ENCODE data around the gene EFHD1. TPM values are rescaled to one million over a fixed set of nuclear protein-coding genes. Genes with fewer than 3 reads are reported as not detected.

EFHD1 gene
- total RNA-seq, 1 donor from 2014 or later: 142 TPM

GRCh38 chr2:232662486-232663260, 29.3 kb downstream of the EFHD1 start:
- DNase-seq (ENCODE audit: low spot score in 2 of 2): no peak
- H3K27me3 ChIP-seq: no peaks in the 10 kb centered on the region
- H3K36me3 ChIP-seq: peaks cover 18 to 43% of the 10 kb centered on the region in 2 donors
- intact Hi-C loops (cut with DNase I): no loop called here
- no peak overlapping the region for H3K4me3 ChIP-seq
- H3K27ac ChIP-seq: no peak overlapping the region
- H3K9me3 ChIP-seq: no peaks in the 10 kb centered on the region
- peaks cover 4 to 30% of the 10 kb centered on the region in 2 donors for H3K4me1 ChIP-seq
- TF ChIP-seq CTCF (IDR thresholded peaks at IDR 0.05): no peak

GRCh38 chr2:232666051-232666805, 32.8 kb downstream of the EFHD1 start:
- no peaks in the 10 kb centered on the region for H3K9me3 ChIP-seq
- intact Hi-C loops (cut with DNase I): no loop called here
- H3K27ac ChIP-seq: peak overlapping the region; percentile 25 to 85
- no peak for TF ChIP-seq CTCF (IDR thresholded peaks at IDR 0.05)
- H3K4me1 ChIP-seq: peaks cover 9 to 29% of the 10 kb centered on the region in 2 donors
- no peaks in the 10 kb centered on the region for H3K27me3 ChIP-seq
- no peak overlapping the region for H3K4me3 ChIP-seq
- H3K36me3 ChIP-seq: peaks cover 18 to 55% of the 10 kb centered on the region in 2 donors
- DNase-seq (ENCODE audit: low spot score in 2 of 2): no peak

GRCh38 chr2:232667989-232668583, 34.7 kb downstream of the EFHD1 start:
- peaks cover 9 to 32% of the 10 kb centered on the region in 2 donors for H3K4me1 ChIP-seq
- intact Hi-C loops (cut with DNase I): loop anchor here (1.0 to 2.0 kb wide), 2 partner anchors 29 to 35 kb away; partner anchors contain the start of genes EFHD1 and GIGYF2
- peak overlapping the region; percentile 66 to 85 for H3K27ac ChIP-seq
- peaks cover 28 to 64% of the 10 kb centered on the region in 2 donors for H3K36me3 ChIP-seq
- H3K4me3 ChIP-seq: peak overlapping the region in 1 of 2 donors; percentile 31
- TF ChIP-seq CTCF (IDR thresholded peaks at IDR 0.05): no peak
- DNase-seq (ENCODE audit: low spot score in 2 of 2): no peak
- H3K9me3 ChIP-seq: no peaks in the 10 kb centered on the region
- H3K27me3 ChIP-seq: no peaks in the 10 kb centered on the region

GRCh38 chr2:232668805-232669444, 35.5 kb downstream of the EFHD1 start:
- Histone ChIP-seq H3K36me3 (peaks cover 28 to 64% of the 10 kb centered on the region in 2 donors), H3K27me3 (no peaks in the 10 kb centered on the region), H3K27ac (peak overlapping the region; percentile 66 to 85), H3K4me3 (peak overlapping the region in 1 of 2 donors; percentile 31), H3K9me3 (no peaks in the 10 kb centered on the region), H3K4me1 (peaks cover 9 to 32% of the 10 kb centered on the region in 2 donors)
- intact Hi-C loops (cut with DNase I): loop anchor here (1.0 to 2.0 kb wide), 4 partner anchors 28 to 63 kb away; partner anchors contain the start of genes EFHD1 and GIGYF2
- DNase-seq (ENCODE audit: low spot score in 2 of 2): no peak
- peak; percentile 56 to 75 (median 61) for TF ChIP-seq CTCF (IDR thresholded peaks at IDR 0.05)

- no peak overlapping the region for H3K4me3 ChIP-seq
- no peaks in the 10 kb centered on the region for H3K9me3 ChIP-seq
- DNase-seq (ENCODE audit: low spot score in 2 of 2): no peak
- H3K27ac ChIP-seq: peak overlapping the region in 1 of 2 donors; percentile 12
- H3K27me3 ChIP-seq: no peaks in the 10 kb centered on the region
- TF ChIP-seq CTCF (IDR thresholded peaks at IDR 0.05): no peak
- H3K4me1 ChIP-seq: peaks cover 9 to 13% of the 10 kb centered on the region in 2 donors
- peaks cover 59 to 73% of the 10 kb centered on the region in 2 donors for H3K36me3 ChIP-seq
- intact Hi-C loops (cut with DNase I): no loop called here
Measured at GRCh38 chr2:232672588-232672987, 39.2 kb downstream of the EFHD1 start.

All from ascending aorta (tissue), 2 donors.